IMR-90 (cell line): Measurements from ENCODE around the gene KRTAP8-1. TPM values are rescaled to one million over a fixed set of nuclear protein-coding genes. Genes with fewer than 3 reads are reported as not detected.

Source experiments
- ATAC-seq: fragments of 200-7000 bp; cut with Tn5 transposase; 2 replicates; pipeline ENCODE4 v1.9.1; 2020; ENCODE audit warnings: low read depth, mild to moderate bottlenecking, moderate library complexity
- BruUV-seq: library from RNA; stranded (reverse); fragments of 400-500 nt; replicated peaks from 2 replicates; lab custom pipeline; 2021; lab: Mats Ljungman, UMichigan
- CTCF ChIA-PET: fragments of 300-600 bp; formaldehyde crosslinking; extraction: SDS; loops from one replicate; lab custom pipeline; 2021; ENCODE audit warnings: antibody characterized with exemption; lab: Yijun Ruan, JAX
- POLR2A ChIA-PET: fragments of 300-600 bp; sonication (Branson Sonifier 250); formaldehyde crosslinking; loops from one replicate; lab custom pipeline; 2022; ENCODE audit warnings: antibody characterized with exemption; ENCODE audit not compliant: unreplicated experiment; lab: Charles Lee
- DNase-seq: peaks from one replicate; pipeline ENCODE4 v3.0.0; 2013
- H2AFZ ChIP-seq: replicated peaks from 2 replicates; pipeline ENCODE3; 2013; ENCODE audit warnings: low read length, mild to moderate bottlenecking; ENCODE audit not compliant: poor library complexity
- H2AK5ac ChIP-seq: 2 replicates; pipeline ENCODE4 v1.6.1; 2013; ENCODE audit warnings: low read depth, low read length, inconsistent platforms
- H2AK9ac ChIP-seq: replicated peaks from 2 replicates; pipeline ENCODE3; 2013; ENCODE audit warnings: mild to moderate bottlenecking, low read depth, low read length, moderate library complexity; ENCODE audit not compliant: poor library complexity
- H2BK120ac ChIP-seq: 2 replicates; pipeline ENCODE4 v1.6.1; 2013; ENCODE audit warnings: low read depth, low read length, inconsistent platforms
- H2BK15ac ChIP-seq: 3 replicates; pipeline ENCODE4 v1.6.1; 2013; ENCODE audit warnings: low read depth, low read length, inconsistent platforms
- H2BK20ac ChIP-seq: 2 replicates; pipeline ENCODE4 v1.6.1; 2013; ENCODE audit warnings: low read depth, mild to moderate bottlenecking, inconsistent platforms, low read length, moderate library complexity
- H2BK5ac ChIP-seq: 2 replicates; pipeline ENCODE4 v1.6.1; 2013; ENCODE audit warnings: mild to moderate bottlenecking, low read depth, low read length, inconsistent platforms; ENCODE audit not compliant: poor library complexity, severe bottlenecking
- H3K14ac ChIP-seq: replicated peaks from 2 replicates; pipeline ENCODE4 v1.6.1; 2013; ENCODE audit warnings: low read depth, low read length, inconsistent platforms
- H3K18ac ChIP-seq: 2 replicates; pipeline ENCODE4 v1.6.1; 2013; ENCODE audit warnings: low read depth, low read length, control low read depth
- H3K23ac ChIP-seq: 2 replicates; pipeline ENCODE4 v1.6.1; 2013; ENCODE audit warnings: low read depth, low read length, inconsistent platforms
- H3K27ac ChIP-seq: 2 replicates; pipeline ENCODE4 v1.5.1; 2013; ENCODE audit warnings: mild to moderate bottlenecking, control low read depth, low read length; ENCODE audit not compliant: insufficient read depth
- H3K27me3 ChIP-seq: 2 replicates; pipeline ENCODE4 v1.6.1; 2013; ENCODE audit warnings: low read length; ENCODE audit not compliant: control insufficient read depth, insufficient read depth
- H3K36me3 ChIP-seq: 2 replicates; pipeline ENCODE4 v1.6.1; 2013; ENCODE audit warnings: low read length, mixed read lengths; ENCODE audit not compliant: control insufficient read depth, insufficient read depth
- H3K4ac ChIP-seq: 2 replicates; pipeline ENCODE4 v1.6.1; 2013; ENCODE audit warnings: low read depth, low read length, inconsistent platforms
- H3K4me1 ChIP-seq: 2 replicates; pipeline ENCODE4 v1.6.1; 2013; ENCODE audit warnings: low read length, mixed read lengths; ENCODE audit not compliant: control insufficient read depth, insufficient read depth
- H3K4me2 ChIP-seq: 2 replicates; pipeline ENCODE4 v1.6.1; 2013; ENCODE audit warnings: low read depth, mild to moderate bottlenecking, control low read depth, low read length, moderate library complexity
- H3K4me3 ChIP-seq: 2 replicates; pipeline ENCODE4 v1.5.1; 2013; ENCODE audit warnings: low read depth, mild to moderate bottlenecking, control low read depth, low read length, moderate library complexity; ENCODE audit not compliant: insufficient read depth
- H3K56ac ChIP-seq: 2 replicates; pipeline ENCODE4 v1.6.1; 2013; ENCODE audit warnings: low read length, inconsistent platforms; ENCODE audit not compliant: insufficient read depth; ENCODE audit errors: extremely low read depth
- H3K79me1 ChIP-seq, 2 experiments: 2 replicates each; pipeline ENCODE4 v1.6.1; 2013; ENCODE audit warnings: low read length in 2 of 2, inconsistent platforms in 1 of 2, low read depth in 1 of 2
- H3K9ac ChIP-seq: 2 replicates; pipeline ENCODE4 v1.6.1; 2013; ENCODE audit warnings: low read depth, low read length, control low read depth
- H3K9me1 ChIP-seq: 2 replicates; pipeline ENCODE4 v1.6.1; 2013; ENCODE audit warnings: low read length, inconsistent platforms; ENCODE audit not compliant: insufficient read depth
- H3K9me3 ChIP-seq: 2 replicates; pipeline ENCODE4 v1.6.1; 2013; ENCODE audit warnings: low read length; ENCODE audit not compliant: control insufficient read depth, insufficient read depth
- H4K20me1 ChIP-seq: 2 replicates; pipeline ENCODE4 v1.6.1; 2013; ENCODE audit warnings: low read length, inconsistent platforms; ENCODE audit not compliant: insufficient read depth
- H4K5ac ChIP-seq: 2 replicates; pipeline ENCODE4 v1.6.1; 2013; ENCODE audit warnings: mild to moderate bottlenecking, low read depth, low read length, control low read depth
- H4K8ac ChIP-seq, 2 experiments: 2 replicates each; pipeline ENCODE4 v1.6.1; 2013; ENCODE audit warnings: low read depth in 2 of 2, low read length in 2 of 2, control low read depth in 1 of 2, inconsistent platforms in 1 of 2
- H4K91ac ChIP-seq: 2 replicates; pipeline ENCODE4 v1.6.1; 2013; ENCODE audit warnings: low read depth, low read length, inconsistent platforms; ENCODE audit not compliant: insufficient read depth
- BHLHE40 ChIP-seq: fragments of 150-350 bp; IDR thresholded peaks from 2 replicates; pipeline ENCODE4 v1.6.1; 2016; ENCODE audit warnings: mild to moderate bottlenecking, low read depth, low read length
- CEBPB ChIP-seq: IDR thresholded peaks from 2 replicates; pipeline ENCODE4 v1.6.1; 2012; ENCODE audit warnings: low read depth, low read length, improper control_type of control experiment
- CHD1 ChIP-seq: IDR thresholded peaks from 2 replicates; pipeline ENCODE4 v1.6.1; 2012; ENCODE audit warnings: low read depth, low read length, improper control_type of control experiment
- ELK1 ChIP-seq: fragments of 150-350 bp; IDR thresholded peaks from 2 replicates; pipeline ENCODE4 v1.6.1; 2016; ENCODE audit warnings: low read depth, mild to moderate bottlenecking, low read length, moderate library complexity, borderline replicate concordance
- FOS ChIP-seq: fragments of 150-350 bp; IDR thresholded peaks from 2 replicates; pipeline ENCODE4 v1.6.1; 2016; ENCODE audit warnings: low read depth, low read length
- MAFK ChIP-seq: IDR thresholded peaks from 2 replicates; pipeline ENCODE4 v1.6.1; 2012; ENCODE audit warnings: low read depth, low read length, improper control_type of control experiment
- MAZ ChIP-seq: IDR thresholded peaks from 2 replicates; pipeline ENCODE4 v1.6.1; 2012; ENCODE audit warnings: low read depth, mild to moderate bottlenecking, low read length, improper control_type of control experiment, moderate library complexity, borderline replicate concordance
- MXI1 ChIP-seq: IDR thresholded peaks from 2 replicates; pipeline ENCODE4 v1.6.1; 2012; ENCODE audit warnings: low read depth, mild to moderate bottlenecking, low read length, moderate library complexity, borderline replicate concordance
- NFE2L2 ChIP-seq: fragments of 150-350 bp; IDR thresholded peaks from 2 replicates; pipeline ENCODE4 v1.6.1; 2016; ENCODE audit warnings: low read depth, mild to moderate bottlenecking, low read length
- RAD21 ChIP-seq: IDR thresholded peaks from 2 replicates; pipeline ENCODE4 v1.6.1; 2012; ENCODE audit warnings: low read length, improper control_type of control experiment
- RCOR1 ChIP-seq: IDR thresholded peaks from 2 replicates; pipeline ENCODE4 v1.6.1; 2012; ENCODE audit warnings: mild to moderate bottlenecking, low read length, improper control_type of control experiment; ENCODE audit not compliant: insufficient replicate concordance
- RFX5 ChIP-seq: IDR thresholded peaks from 2 replicates; pipeline ENCODE4 v1.8.0; 2012; ENCODE audit warnings: low read depth, mild to moderate bottlenecking, low read length, moderate library complexity
- USF2 ChIP-seq: fragments of 150-350 bp; IDR thresholded peaks from 2 replicates; pipeline ENCODE4 v1.6.1; 2017; ENCODE audit warnings: mild to moderate bottlenecking, antibody characterized with exemption, low read length, low read depth
- dilution Hi-C: fragments of 300-500 bp; cut with HindIII; formaldehyde crosslinking; loops from one replicate; pipeline ENCODE4 v1.14.3; 2018; ENCODE audit warnings: low sequenced_read_pairs; ENCODE audit not compliant: unreplicated experiment
- in situ Hi-C: fragments of 300-500 bp; cut with MboI; formaldehyde crosslinking; loops from 3 replicates; pipeline ENCODE4 v1.14.3; 2019; ENCODE audit warnings: low sequenced_read_pairs, inconsistent platforms, mixed read lengths
- intact Hi-C: fragments of 100-400 bp; cut with micrococcal nuclease; formaldehyde crosslinking; loops from 2 replicates; pipeline ENCODE4 v1.10.0; 2022
- polyA plus RNA-seq, 3 experiments: library from polyadenylated mRNA; depleted of rRNA; stranded (reverse); fragments of >200 nt; gene quantifications; 2 replicates each; pipeline ENCODE4 v1.2.3, GENCODE V29; 2012; ENCODE audit warnings: low replicate concordance in 1 of 3
- total RNA-seq: library from RNA; depleted of rRNA; stranded (reverse); fragments of >200 nt; gene quantifications from 2 replicates; pipeline ENCODE4 v1.2.3, GENCODE V29; 2012

KRTAP8-1 gene
- total and polyA plus RNA-seq, 2 of the 4 experiments (the other 2 are of a cell fraction), result not detected

GRCh38 chr21:30847627-30848500 is 34.8 kb upstream of the KRTAP8-1 start (continued):
- no peak for TF ChIP-seq BHLHE40

- Histone ChIP-seq H4K20me1 (no peaks in the 10 kb centered on the region), H3K14ac (no peak overlapping the region), H2BK15ac (no peak overlapping the region), H3K9ac (no peak overlapping the region), H4K5ac (no peak overlapping the region), H3K27me3 (no peaks in the 10 kb centered on the region), H2AFZ (no peak overlapping the region), H3K56ac (no peak overlapping the region), H3K4ac (no peak overlapping the region), H3K23ac (no peak overlapping the region), H3K4me3 (no peak overlapping the region), H2BK5ac (no peak overlapping the region), H3K4me2 (no peak overlapping the region), H3K9me3 (peaks cover 11% of the 10 kb centered on the region; the same call in 1 of the 2 replicates), H4K91ac (no peak overlapping the region), H2AK9ac (no peak overlapping the region), H2BK120ac (no peak overlapping the region), H3K18ac (no peak overlapping the region), H4K8ac (no peak overlapping the region), H3K4me1 (no peaks in the 10 kb centered on the region), H3K79me1 (no peaks in the 10 kb centered on the region), H2BK20ac (no peak overlapping the region), H3K36me3 (no peaks in the 10 kb centered on the region), H2AK5ac (no peak overlapping the region), H3K9me1 (no peaks in the 10 kb centered on the region), H3K27ac (no peak overlapping the region)
- in situ Hi-C loops, result no loop called here
- POLR2A ChIA-PET, result interaction anchor here (0.7 kb wide), 1 partner anchor 28 kb away, joined by 3 read pairs; no protein-coding TSS in a partner anchor
- no peak for DNase-seq
- ATAC-seq, result no peak
- CTCF ChIA-PET, result no interaction called here
- intact Hi-C loops, result no loop called here
- dilution Hi-C loops, result no loop called here
- no TSS peak for BruUV-seq
- TF ChIP-seq CHD1 (no peak), FOS (no peak), MAFK (no peak), MAZ (no peak), CEBPB (no peak), USF2 (no peak), RAD21 (no peak), RCOR1 (no peak), MXI1 (no peak), RFX5 (no peak), ELK1 (no peak), NFE2L2 (no peak)
These were observed 29.9 kb upstream of the KRTAP8-1 start for GRCh38 chr21:30842990-30843389.
